K562 (cell line): ENCODE data around the gene RNPEPL1. TPM values are rescaled to one million over a fixed set of nuclear protein-coding genes. Genes with fewer than 3 reads are reported as not detected.

ENCODE experiments used
- C11orf30 ChIP-seq: fragments of 450-650 bp; IDR thresholded peaks from 2 replicates; pipeline ENCODE4 v1.6.1; 2016; ENCODE audit warnings: low read depth, mild to moderate bottlenecking
- CREBBP ChIP-seq: IDR thresholded peaks from one replicate; pipeline ENCODE4 v1.6.1; 2012; ENCODE audit warnings: low read depth, mild to moderate bottlenecking, control low read depth, inconsistent platforms, low read length
- CTBP1 ChIP-seq: fragments of 450-650 bp; IDR thresholded peaks from 2 replicates; pipeline ENCODE4 v1.6.1; 2016; ENCODE audit warnings: borderline replicate concordance
- ILF3 ChIP-seq: fragments of 450-650 bp; IDR thresholded peaks from 2 replicates; pipeline ENCODE4 v1.6.1; 2018; ENCODE audit warnings: antibody characterized with exemption, mild to moderate bottlenecking, moderate library complexity, borderline replicate concordance
- KDM1A ChIP-seq, 2 experiments: fragments of 450-650 bp; IDR thresholded peaks; 2 replicates each; pipeline ENCODE4 v1.6.1; 2016; ENCODE audit warnings: mild to moderate bottlenecking in 2 of 2
- SRSF3 ChIP-seq: fragments of 200-400 bp; formaldehyde crosslinking; IDR thresholded peaks from 2 replicates; pipeline ENCODE4 v1.6.1; 2016; ENCODE audit warnings: mild to moderate bottlenecking, low read length, moderate library complexity; ENCODE audit not compliant: insufficient read depth
- TBP ChIP-seq: optimal IDR thresholded peaks from 2 replicates; pipeline ENCODE3; 2011; ENCODE audit warnings: low read depth, low read length, improper control_type of control experiment
- THAP7 ChIP-seq: fragments of 250-450 bp; sonication (Bioruptor Pico); IDR thresholded peaks from 2 replicates; pipeline ENCODE4 v1.5.0; 2021
- THRB ChIP-seq: fragments of 450-650 bp; formaldehyde crosslinking; conservative IDR thresholded peaks from 2 replicates; pipeline ENCODE4 v1.4.0; 2022; ENCODE audit warnings: mild to moderate bottlenecking, missing genetic modification characterization
- ZKSCAN3 ChIP-seq: fragments of 250-450 bp; sonication (Bioruptor Pico); IDR thresholded peaks from 2 replicates; pipeline ENCODE4 v1.4.0; 2020
- ZNF217 ChIP-seq: sonication (generic); formaldehyde crosslinking; IDR thresholded peaks from 2 replicates; pipeline ENCODE4 v1.8.0; 2022; ENCODE audit warnings: mild to moderate bottlenecking, missing genetic modification reagents
- polyA plus RNA-seq, 8 experiments: library from polyadenylated mRNA; depleted of rRNA in 4 of 8; stranded (reverse) in 5 of 8; unstranded in 3 of 8; fragments of >200 nt; fragmentation: Nextera tagmentation in 2 of 8; fragmentation: Illumina TruSeq in 1 of 8; extraction: Ambion mirVana in 2 of 8; extraction: Trizol in 1 of 8; gene quantifications; 2 replicates each; pipeline versions ENCODE4 v1.2.1 to v1.2.3, GENCODE V29; 2011 to 2014; ENCODE audit warnings: inconsistent platforms in 1 of 8, missing spikeins in 1 of 8
- total RNA-seq, 7 experiments: library from RNA; depleted of rRNA in 6 of 7; stranded (reverse); fragments of >200 nt in 6 of 7; fragmentation: Illumina TruSeq in 2 of 7; extraction: Trizol in 2 of 7; gene quantifications; 2 replicates each; pipeline versions ENCODE4 v1.2.1 to v1.2.3, GENCODE V29; 2011 to 2021; ENCODE audit warnings: low replicate concordance in 1 of 7
- TF ChIP-seq, protein P1 (sequence below): sonication (generic); formaldehyde crosslinking; IDR thresholded peaks from 2 replicates; pipeline ENCODE4 v1.8.1; 2023; ENCODE audit warnings: mild to moderate bottlenecking, missing genetic modification reagents
- TF ChIP-seq, protein P2 (sequence below): sonication (generic); formaldehyde crosslinking; IDR thresholded peaks from 2 replicates; pipeline ENCODE4 v1.8.0; 2022; ENCODE audit warnings: missing genetic modification reagents, mild to moderate bottlenecking, borderline replicate concordance
- TF ChIP-seq, protein P3 (sequence below), 2 experiments: fragments of 450-650 bp; IDR thresholded peaks; 2 replicates each; pipeline ENCODE4 v1.6.1; 2016; ENCODE audit warnings: mild to moderate bottlenecking in 2 of 2, borderline replicate concordance in 1 of 2, low read depth in 1 of 2, moderate library complexity in 1 of 2

The RNPEPL1 gene
- total and polyA plus RNA-seq, 9 of the 15 experiments (the other 6 are each of a cell fraction or from before 2014, with no cell fraction given), result 0.07 to 38.7 (median 5.6) TPM

DNA sequence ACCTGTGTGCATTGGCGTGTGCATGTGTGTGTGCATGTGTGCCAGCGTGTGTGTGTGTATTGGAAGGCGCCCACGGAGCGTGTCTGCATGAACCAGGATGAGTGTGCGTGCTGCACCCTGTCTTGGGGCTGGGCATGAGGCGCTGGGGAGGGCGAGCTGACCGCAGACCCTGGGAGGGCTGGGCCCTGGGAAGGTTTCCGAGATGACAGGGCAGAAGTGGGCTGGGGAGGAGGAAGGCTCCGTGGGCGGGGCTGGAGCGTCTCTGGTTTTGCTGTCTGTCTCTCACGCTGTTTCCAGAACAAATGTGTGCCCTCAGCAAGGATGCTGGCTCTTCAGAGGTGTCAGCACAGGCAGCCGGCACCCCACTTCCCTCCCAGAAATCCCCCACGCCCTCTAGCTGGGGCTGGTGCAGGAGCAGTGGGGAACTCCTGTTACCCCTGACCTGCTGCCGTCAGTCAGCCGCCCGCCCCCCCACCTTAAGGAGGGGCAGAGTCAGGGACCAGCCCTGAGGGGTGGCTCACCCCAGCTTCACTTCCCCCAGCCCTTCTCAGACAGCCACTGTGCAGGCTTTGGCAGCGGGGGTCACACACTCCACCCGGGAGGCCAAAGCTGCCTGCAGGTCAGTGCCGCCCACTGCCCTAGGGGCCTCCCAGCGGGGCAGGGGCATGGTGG, 56.8 kb downstream of the RNPEPL1 start, which contains the start of gene GPR35 (continued):
- TF ChIP-seq C11orf30, result peak; percentile 35; the same call in 1 of the 2 replicates
- TF ChIP-seq, protein P1, sequence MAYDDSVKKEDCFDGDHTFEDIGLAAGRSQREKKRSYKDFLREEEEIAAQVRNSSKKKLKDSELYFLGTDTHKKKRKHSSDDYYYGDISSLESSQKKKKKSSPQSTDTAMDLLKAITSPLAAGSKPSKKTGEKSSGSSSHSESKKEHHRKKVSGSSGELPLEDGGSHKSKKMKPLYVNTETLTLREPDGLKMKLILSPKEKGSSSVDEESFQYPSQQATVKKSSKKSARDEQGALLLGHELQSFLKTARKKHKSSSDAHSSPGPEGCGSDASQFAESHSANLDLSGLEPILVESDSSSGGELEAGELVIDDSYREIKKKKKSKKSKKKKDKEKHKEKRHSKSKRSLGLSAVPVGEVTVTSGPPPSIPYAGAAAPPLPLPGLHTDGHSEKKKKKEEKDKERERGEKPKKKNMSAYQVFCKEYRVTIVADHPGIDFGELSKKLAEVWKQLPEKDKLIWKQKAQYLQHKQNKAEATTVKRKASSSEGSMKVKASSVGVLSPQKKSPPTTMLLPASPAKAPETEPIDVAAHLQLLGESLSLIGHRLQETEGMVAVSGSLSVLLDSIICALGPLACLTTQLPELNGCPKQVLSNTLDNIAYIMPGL (CRISPR knock-in tag), result no peak
- TF ChIP-seq CREBBP, result no peak
- TF ChIP-seq, protein P2, sequence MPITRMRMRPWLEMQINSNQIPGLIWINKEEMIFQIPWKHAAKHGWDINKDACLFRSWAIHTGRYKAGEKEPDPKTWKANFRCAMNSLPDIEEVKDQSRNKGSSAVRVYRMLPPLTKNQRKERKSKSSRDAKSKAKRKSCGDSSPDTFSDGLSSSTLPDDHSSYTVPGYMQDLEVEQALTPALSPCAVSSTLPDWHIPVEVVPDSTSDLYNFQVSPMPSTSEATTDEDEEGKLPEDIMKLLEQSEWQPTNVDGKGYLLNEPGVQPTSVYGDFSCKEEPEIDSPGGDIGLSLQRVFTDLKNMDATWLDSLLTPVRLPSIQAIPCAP (CRISPR knock-in tag), result no peak
- no peak for TF ChIP-seq SRSF3
- peak in 1 of 2 experiments; percentile 61; a peak in 2 of 4 replicates for TF ChIP-seq KDM1A (IDR thresholded peaks at IDR 0.05)
- TF ChIP-seq THAP7 (CRISPR knock-in tag), result no peak
- TF ChIP-seq, protein P3, sequence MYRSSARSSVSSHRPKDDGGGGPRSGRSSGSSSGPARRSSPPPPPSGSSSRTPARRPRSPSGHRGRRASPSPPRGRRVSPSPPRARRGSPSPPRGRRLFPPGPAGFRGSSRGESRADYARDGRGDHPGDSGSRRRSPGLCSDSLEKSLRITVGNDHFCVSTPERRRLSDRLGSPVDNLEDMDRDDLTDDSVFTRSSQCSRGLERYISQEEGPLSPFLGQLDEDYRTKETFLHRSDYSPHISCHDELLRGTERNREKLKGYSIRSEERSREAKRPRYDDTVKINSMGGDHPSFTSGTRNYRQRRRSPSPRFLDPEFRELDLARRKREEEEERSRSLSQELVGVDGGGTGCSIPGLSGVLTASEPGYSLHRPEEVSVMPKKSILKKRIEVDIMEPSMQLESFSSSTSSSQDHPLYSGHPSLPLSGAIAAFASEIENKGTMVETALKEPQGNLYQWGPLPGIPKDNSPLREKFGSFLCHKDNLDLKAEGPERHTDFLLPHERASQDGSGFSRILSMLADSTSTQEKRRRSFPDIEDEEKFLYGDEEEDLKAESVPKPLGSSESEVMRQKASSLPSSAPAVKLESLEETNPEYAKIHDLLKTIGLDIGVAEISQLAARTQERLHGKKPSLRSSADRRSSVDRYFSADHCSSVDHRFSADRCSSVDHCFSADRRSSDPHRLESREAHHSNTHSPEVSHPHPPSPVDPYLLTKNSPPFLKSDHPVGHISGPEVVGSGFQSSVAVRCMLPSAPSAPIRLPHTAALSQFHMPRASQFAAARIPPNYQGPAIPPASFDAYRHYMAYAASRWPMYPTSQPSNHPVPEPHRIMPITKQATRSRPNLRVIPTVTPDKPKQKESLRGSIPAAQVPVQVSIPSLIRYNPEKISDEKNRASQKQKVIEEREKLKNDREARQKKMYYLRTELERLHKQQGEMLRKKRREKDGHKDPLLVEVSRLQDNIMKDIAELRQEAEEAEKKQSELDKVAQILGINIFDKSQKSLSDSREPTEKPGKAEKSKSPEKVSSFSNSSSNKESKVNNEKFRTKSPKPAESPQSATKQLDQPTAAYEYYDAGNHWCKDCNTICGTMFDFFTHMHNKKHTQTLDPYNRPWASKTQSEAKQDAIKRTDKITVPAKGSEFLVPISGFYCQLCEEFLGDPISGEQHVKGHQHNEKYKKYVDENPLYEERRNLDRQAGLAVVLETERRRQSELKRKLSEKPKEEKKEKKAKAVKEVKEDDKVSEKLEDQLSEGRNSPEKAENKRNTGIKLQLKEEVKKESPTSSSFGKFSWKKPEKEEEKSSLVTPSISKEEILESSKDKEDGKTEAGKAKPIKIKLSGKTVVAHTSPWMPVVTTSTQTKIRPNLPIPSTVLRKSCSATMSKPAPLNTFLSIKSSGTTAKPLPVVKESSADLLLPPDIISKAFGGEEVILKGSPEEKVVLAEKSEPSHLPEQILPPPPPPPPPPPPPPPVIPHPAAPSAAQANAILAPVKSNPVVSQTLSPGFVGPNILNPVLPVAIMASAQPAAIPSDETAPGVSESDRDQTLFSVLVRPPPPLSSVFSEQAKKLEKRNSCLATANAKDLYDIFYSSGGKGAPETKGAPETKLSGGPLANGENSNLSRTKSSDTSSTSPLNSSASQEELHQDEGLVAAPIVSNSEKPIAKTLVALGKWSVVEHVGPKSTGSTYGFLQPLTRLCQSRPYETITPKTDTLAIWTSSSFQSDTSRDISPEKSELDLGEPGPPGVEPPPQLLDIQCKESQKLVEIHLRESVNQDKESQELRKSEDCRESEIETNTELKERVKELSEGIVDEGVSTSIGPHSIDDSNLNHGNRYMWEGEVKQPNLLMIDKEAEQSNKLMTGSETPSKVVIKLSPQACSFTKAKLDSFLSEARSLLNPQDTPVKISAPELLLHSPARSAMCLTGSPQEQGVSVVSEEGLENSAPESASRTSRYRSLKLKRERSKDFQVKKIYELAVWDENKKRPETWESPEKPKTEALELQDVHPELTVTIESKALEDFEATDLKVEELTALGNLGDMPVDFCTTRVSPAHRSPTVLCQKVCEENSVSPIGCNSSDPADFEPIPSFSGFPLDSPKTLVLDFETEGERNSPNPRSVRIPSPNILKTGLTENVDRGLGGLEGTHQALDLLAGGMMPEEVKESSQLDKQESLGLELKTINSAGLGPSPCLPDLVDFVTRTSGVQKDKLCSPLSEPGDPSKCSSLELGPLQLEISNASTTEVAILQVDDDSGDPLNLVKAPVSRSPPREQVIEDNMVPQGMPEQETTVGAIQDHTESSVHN (IDR thresholded peaks at IDR 0.05; ENCODE audit: borderline replicate concordance in 1 of 2, low read depth in 1 of 2), result no peak
- no peak for TF ChIP-seq CTBP1
- TF ChIP-seq ZNF217 (CRISPR knock-in tag), result no peak
- no peak for TF ChIP-seq THRB (CRISPR knock-in tag)
- TF ChIP-seq ILF3, result no peak
- no peak for TF ChIP-seq ZKSCAN3 (CRISPR knock-in tag)
- no peak for TF ChIP-seq TBP
